GM23338 (cell line): ENCODE measurements around the gene HAGH. TPM values are rescaled to one million over a fixed set of nuclear protein-coding genes. Genes with fewer than 3 reads are reported as not detected.

ENCODE experiments used
- ATAC-seq: fragments of 200-7000 bp; cut with Tn5 transposase; 3 replicates; pipeline ENCODE4 v1.9.1; 2020
- DNase-seq: peaks from one replicate; pipeline ENCODE4 v3.0.0-alpha.2; 2015; ENCODE audit warnings: low spot score
- H2AFZ ChIP-seq: fragments of 200-600 bp; sonication (generic); 2 replicates; pipeline ENCODE4 v1.8.0; 2016; ENCODE audit warnings: antibody characterized with exemption, mild to moderate bottlenecking, moderate library complexity
- H3F3A ChIP-seq: fragments of 200-600 bp; sonication (generic); replicated peaks from 2 replicates; pipeline ENCODE4 v1.8.0; 2017; ENCODE audit warnings: antibody characterized with exemption, mixed run types, low read depth
- H3K27ac ChIP-seq: fragments of 200-600 bp; sonication (generic); 2 replicates; pipeline ENCODE4 v1.6.1; 2016; ENCODE audit warnings: low read depth
- H3K27me3 ChIP-seq: fragments of 200-600 bp; sonication (generic); 2 replicates; pipeline ENCODE4 v1.8.0; 2016; ENCODE audit warnings: mild to moderate bottlenecking, mixed run types, moderate library complexity; ENCODE audit not compliant: insufficient read depth
- H3K36me3 ChIP-seq: fragments of 200-600 bp; sonication (generic); 2 replicates; pipeline ENCODE4 v1.8.0; 2016; ENCODE audit warnings: mild to moderate bottlenecking; ENCODE audit not compliant: insufficient read depth
- H3K4me1 ChIP-seq: fragments of 200-600 bp; sonication (generic); 2 replicates; pipeline ENCODE4 v1.8.0; 2016; ENCODE audit warnings: mild to moderate bottlenecking, moderate library complexity; ENCODE audit not compliant: insufficient read depth
- H3K4me2 ChIP-seq: fragments of 200-600 bp; sonication (generic); 2 replicates; pipeline ENCODE4 v1.7.1; 2017; ENCODE audit warnings: mixed run types
- H3K4me3 ChIP-seq: fragments of 200-600 bp; sonication (generic); 2 replicates; pipeline ENCODE4 v1.6.1; 2016; ENCODE audit warnings: mixed run types
- H3K79me2 ChIP-seq: fragments of 200-600 bp; sonication (generic); replicated peaks from 2 replicates; pipeline ENCODE4 v1.8.0; 2017; ENCODE audit warnings: mild to moderate bottlenecking; ENCODE audit not compliant: insufficient read depth
- H3K9me2 ChIP-seq: fragments of 200-600 bp; sonication (generic); 2 replicates; pipeline ENCODE4 v1.8.0; 2017; ENCODE audit not compliant: insufficient read depth
- H4K20me1 ChIP-seq: fragments of 200-600 bp; sonication (generic); replicated peaks from 2 replicates; pipeline ENCODE4 v1.8.0; 2017; ENCODE audit warnings: mild to moderate bottlenecking; ENCODE audit not compliant: insufficient read depth
- H3K27ac Mint-ChIP-seq: 2 replicates; pipeline ENCODE4 v1.8.0; 2020; ENCODE audit warnings: inconsistent platforms, mild to moderate bottlenecking, moderate library complexity, mixed read lengths
- H3K27me3 Mint-ChIP-seq: 3 replicates; pipeline ENCODE4 v1.8.0; 2022; ENCODE audit warnings: low read depth, mild to moderate bottlenecking, moderate library complexity, mixed read lengths, inconsistent platforms; ENCODE audit not compliant: insufficient read depth, poor library complexity
- H3K36me3 Mint-ChIP-seq: 3 replicates; pipeline ENCODE4 v1.8.0; 2021; ENCODE audit warnings: low read depth, mild to moderate bottlenecking, inconsistent platforms, moderate library complexity, mixed read lengths
- H3K4me1 Mint-ChIP-seq: 3 replicates; pipeline ENCODE4 v1.8.0; 2020; ENCODE audit warnings: mild to moderate bottlenecking, inconsistent platforms, mixed read lengths
- H3K4me3 Mint-ChIP-seq: 3 replicates; pipeline ENCODE4 v1.8.0; 2021; ENCODE audit warnings: moderate library complexity, mild to moderate bottlenecking, inconsistent platforms, mixed read lengths
- H3K9me3 Mint-ChIP-seq: 3 replicates; pipeline ENCODE4 v1.8.0; 2020; ENCODE audit warnings: moderate library complexity, mild to moderate bottlenecking, inconsistent platforms, mixed read lengths
- JUNB ChIP-seq: IDR thresholded peaks from one replicate; pipeline ENCODE4 v1.6.1; 2016; ENCODE audit warnings: antibody characterized with exemption; ENCODE audit not compliant: unreplicated experiment
- REST ChIP-seq: IDR thresholded peaks from one replicate; pipeline ENCODE4 v1.6.1; 2018; ENCODE audit warnings: antibody characterized with exemption; ENCODE audit not compliant: unreplicated experiment
- ZNF114 ChIP-seq: fragments of 250-450 bp; sonication (Bioruptor Pico); IDR thresholded peaks from 2 replicates; pipeline ENCODE4 v1.5.0; 2020; ENCODE audit warnings: mild to moderate bottlenecking, moderate library complexity
- ZNF462 ChIP-seq: fragments of 250-450 bp; sonication (Bioruptor Pico); IDR thresholded peaks from 2 replicates; pipeline ENCODE4 v1.5.0; 2020; ENCODE audit warnings: mild to moderate bottlenecking, moderate library complexity
- polyA plus RNA-seq: library from polyadenylated mRNA; unstranded; fragments of >200 nt; fragmentation: Nextera tagmentation; extraction: Ambion mirVana; gene quantifications from 2 replicates; pipeline ENCODE4 v1.2.1, GENCODE V29; 2016
- total RNA-seq: library from RNA; depleted of rRNA; stranded (reverse); fragments of >200 nt; shearing (Covaris generic); gene quantifications from 2 replicates; pipeline ENCODE4 v1.2.3, GENCODE V29; 2014

HAGH gene
- total and polyA plus RNA-seq, 2 experiments from 2014 or later: 24.7 to 28.9 TPM

DNA sequence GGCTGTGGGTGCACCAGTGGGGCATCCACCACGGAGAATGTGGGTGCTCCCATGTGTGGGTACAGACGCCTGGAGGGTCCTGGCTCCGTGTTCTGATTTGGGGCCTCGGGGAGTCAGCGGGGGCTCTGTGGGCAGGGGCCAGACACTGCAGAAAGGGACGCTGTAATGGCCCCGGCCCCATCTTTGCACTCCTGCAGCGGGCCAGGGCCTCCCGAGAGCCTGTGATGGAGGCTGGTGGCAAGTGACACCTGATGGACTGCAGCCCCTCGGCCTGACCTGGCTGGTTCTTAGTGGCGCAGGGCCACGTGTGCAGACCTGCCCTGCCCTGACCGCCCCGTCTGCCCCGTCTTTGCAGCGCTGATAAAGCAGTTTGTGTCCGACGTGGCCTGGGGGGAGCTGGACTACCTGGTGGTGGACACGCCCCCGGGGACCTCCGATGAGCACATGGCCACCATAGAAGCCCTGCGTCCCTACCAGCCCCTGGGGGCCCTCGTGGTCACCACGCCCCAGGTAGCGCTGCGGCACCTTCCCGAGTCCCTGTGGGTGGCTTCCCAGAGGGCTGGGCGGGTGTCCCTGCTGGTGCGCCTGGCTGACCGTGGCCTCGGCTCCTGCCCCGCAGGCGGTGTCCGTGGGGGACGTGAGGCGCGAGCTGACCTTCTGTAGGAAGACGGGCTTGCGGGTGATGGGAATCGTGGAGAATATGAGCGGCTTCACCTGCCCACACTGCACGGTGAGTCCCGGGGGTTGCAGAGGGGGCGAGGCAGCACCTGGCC, 39.1 kb downstream of the HAGH start:
- peaks cover 13% of the 10 kb centered on the region for H3K27me3 Mint-ChIP-seq
- Histone ChIP-seq H3K27me3 (no peaks in the 10 kb centered on the region), H3K9me2 (no peaks in the 10 kb centered on the region), H3F3A (no peaks in the 10 kb centered on the region), H3K79me2 (peaks cover 35% of the 10 kb centered on the region), H2AFZ (no peak overlapping the region), H3K4me2 (no peak overlapping the region), H3K36me3 (no peaks in the 10 kb centered on the region), H3K4me3 (no peak overlapping the region), H3K27ac (no peak overlapping the region), H4K20me1 (peaks cover 14% of the 10 kb centered on the region), H3K4me1 (no peaks in the 10 kb centered on the region)
- TF ChIP-seq ZNF462 (CRISPR knock-in tag): no peak
- no peak for TF ChIP-seq JUNB
- TF ChIP-seq REST: no peak
- TF ChIP-seq ZNF114: no peak
- H3K9me3 Mint-ChIP-seq: peaks cover 2% of the 10 kb centered on the region; the same call in 1 of the 3 replicates
- no peaks in the 10 kb centered on the region for H3K4me1 Mint-ChIP-seq
- no peak overlapping the region for H3K27ac Mint-ChIP-seq
- H3K4me3 Mint-ChIP-seq: no peak overlapping the region
- peaks cover 9% of the 10 kb centered on the region; the same call in 2 of the 3 replicates for H3K36me3 Mint-ChIP-seq
- no peak for DNase-seq
- no peak for ATAC-seq
